ENCODE results near the gene CD244. TPM values are rescaled to one million over a fixed set of nuclear protein-coding genes. Genes with fewer than 3 reads are reported as not detected.
A peak's percentile ranks its signal among the peaks of the same experiment; 100 is the strongest.
"Not testable (repeated sequence)": the region's sequence is repeated elsewhere in the genome, so short reads cannot be mapped to it uniquely, and the experiment has no call there.

CD244 gene
- total and polyA plus RNA-seq, 5 experiments from 2014 or later: 0.62 to 82.2 (median 11.7) TPM

DNA sequence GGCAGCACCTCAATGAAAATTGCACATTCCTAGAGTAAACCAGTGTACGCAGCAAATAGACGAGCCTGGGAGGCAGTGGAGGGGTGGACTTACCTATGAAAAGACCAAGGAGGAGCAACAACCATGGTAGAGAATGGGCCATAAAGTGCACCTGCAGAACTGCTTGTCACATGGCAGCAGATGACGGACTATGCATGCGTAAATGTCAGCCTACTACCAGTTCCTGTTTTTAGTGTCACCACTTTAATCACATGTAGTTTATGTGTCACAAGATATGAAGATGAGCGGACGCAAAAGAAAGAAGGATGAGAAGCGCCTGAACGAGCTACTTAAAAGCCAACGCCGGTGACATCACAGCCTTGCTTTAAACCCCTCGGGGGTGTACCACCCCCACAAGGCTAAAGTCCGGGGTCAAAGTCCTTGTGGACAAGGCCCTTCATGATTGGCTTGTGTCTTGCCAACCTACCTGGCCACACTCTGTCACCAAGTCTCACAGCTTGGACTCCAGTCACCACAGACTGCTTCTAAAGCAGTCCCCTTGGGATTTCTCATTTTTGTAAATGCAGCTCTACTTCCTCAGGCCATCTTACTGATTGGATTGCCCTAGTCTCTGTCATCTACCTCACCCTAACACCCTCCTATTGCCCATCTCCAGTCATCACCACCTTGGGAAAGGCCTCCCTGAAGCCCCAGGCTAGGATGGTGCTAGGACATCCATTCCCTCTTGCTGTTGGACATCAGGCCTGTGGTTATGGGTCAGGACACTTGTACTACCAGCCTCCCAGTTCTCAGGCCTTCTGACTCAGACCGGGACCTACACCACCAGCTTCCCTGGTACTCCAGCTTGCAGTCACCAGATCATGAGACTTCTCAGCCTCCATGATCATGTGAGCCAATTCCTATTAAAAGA is 72.7 kb downstream of the CD244 start:
- no peaks in the 10 kb centered on the region for H3K27me3 Mint-ChIP-seq

DNA sequence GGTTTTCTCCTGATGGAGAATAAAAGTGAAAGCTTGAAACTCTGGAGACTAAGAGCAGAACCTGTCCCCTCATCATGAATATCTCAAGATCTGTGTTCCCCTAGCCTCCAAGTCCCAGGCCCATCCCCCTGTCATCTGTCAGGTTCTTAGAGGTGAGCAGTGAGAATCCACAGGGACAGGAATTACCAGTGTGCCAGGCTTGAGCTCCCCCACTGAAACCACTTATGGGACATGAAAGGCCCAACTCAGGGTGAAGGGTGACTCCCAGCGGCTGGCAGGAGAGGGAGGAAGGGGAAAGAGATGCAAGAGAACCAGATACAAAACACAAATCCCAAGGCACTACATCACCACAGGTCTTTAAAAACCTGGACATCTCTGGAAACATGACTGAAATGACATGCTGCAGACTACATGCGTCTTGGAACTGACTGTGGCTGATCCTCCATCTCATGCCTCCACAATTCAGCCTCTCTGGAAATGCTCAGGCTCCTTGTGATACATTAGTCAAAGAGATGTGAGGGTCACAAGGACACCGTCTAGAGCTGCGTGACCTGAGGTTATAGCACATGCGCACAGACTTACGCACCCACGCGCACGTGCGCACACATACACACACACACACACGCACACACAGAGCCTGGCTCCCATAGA is 73.5 kb downstream of the CD244 start:
- H3K27ac Mint-ChIP-seq: peak overlapping the region in 3 of 10 donors; percentile 4 to 93 (median 64)
- POLR2A ChIA-PET: no interaction called here

More for the DNA sequence above, 72.7 kb downstream of the CD244 start:
- ATAC-seq: peak in 1 of 2 donors; percentile 66
- H3K36me3 Mint-ChIP-seq: no peaks in the 10 kb centered on the region
- POLR2A ChIA-PET: no interaction called here
- H3K4me1 Mint-ChIP-seq: peaks cover 2 to 29% (median 14%) of the 10 kb centered on the region in 4 donors
- peak in 2 of 10 donors; percentile 47 to 67 for DNase-seq
- peak overlapping the region in 5 of 10 donors; percentile 5 to 93 (median 48) for H3K27ac Mint-ChIP-seq
- H3K9me3 Mint-ChIP-seq: no peaks in the 10 kb centered on the region
- peak overlapping the region in 1 of 10 donors; percentile 53 for H3K4me3 Mint-ChIP-seq

DNA sequence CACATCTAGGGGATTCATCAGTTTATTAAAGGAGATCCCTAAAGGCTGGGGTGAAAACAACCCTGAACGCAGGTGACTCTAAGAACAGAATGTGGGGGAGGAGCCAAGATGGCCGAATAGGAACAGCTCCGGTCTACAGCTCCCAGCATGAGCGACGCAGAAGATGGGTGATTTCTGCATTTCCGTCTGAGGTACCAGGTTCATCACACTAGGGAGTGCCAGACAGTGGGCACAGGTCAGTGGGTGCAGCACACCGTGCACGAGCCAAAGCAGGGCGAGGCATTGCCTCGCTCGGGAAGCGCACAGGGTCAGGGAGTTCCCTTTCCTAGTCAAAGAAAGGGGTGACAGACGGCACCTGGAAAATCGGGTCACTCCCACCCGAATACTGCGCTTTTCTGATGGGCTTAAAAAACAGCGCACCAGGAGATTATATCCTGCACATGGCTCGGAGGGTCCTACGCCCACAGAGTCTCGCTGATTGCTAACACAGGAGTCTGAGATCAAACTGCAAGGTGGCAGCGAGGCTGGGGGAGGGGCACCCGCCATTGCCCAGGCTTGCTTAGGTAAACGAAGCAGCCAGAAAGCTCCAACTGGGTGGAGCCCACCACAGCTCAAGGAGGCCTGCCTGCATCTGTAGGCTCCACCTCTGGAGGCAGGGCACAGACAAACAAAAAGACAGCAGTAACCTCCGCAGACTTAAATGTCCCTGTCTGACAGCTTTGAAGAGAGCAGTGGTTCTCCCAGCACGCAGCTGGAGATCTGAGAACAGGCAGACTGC is 79.5 kb downstream of the CD244 start:
- H3K27ac Mint-ChIP-seq: peak overlapping the region in 3 of 10 donors; percentile 52 to 90 (median 57)
- H3K9me3 Mint-ChIP-seq, POLR2A ChIA-PET, ATAC-seq, H3K36me3 Mint-ChIP-seq, H3K27me3 Mint-ChIP-seq: not testable (repeated sequence)
- peaks cover 0 to 18% (median 4%) of the 10 kb centered on the region in 4 donors for H3K4me1 Mint-ChIP-seq
- peak overlapping the region in 1 of 10 donors; percentile 22 for H3K4me3 Mint-ChIP-seq
- peak in 4 of 10 donors; percentile 20 to 38 (median 27) for DNase-seq

More for the DNA sequence above, 73.5 kb downstream of the CD244 start:
- peaks cover 2 to 22% (median 8%) of the 10 kb centered on the region in 4 donors for H3K4me1 Mint-ChIP-seq
- no peaks in the 10 kb centered on the region for H3K36me3 Mint-ChIP-seq
- no peaks in the 10 kb centered on the region for H3K27me3 Mint-ChIP-seq
- DNase-seq: no peak
- peak overlapping the region in 1 of 10 donors; percentile 50 for H3K4me3 Mint-ChIP-seq
- no peak for ATAC-seq
- no peaks in the 10 kb centered on the region for H3K9me3 Mint-ChIP-seq

DNA sequence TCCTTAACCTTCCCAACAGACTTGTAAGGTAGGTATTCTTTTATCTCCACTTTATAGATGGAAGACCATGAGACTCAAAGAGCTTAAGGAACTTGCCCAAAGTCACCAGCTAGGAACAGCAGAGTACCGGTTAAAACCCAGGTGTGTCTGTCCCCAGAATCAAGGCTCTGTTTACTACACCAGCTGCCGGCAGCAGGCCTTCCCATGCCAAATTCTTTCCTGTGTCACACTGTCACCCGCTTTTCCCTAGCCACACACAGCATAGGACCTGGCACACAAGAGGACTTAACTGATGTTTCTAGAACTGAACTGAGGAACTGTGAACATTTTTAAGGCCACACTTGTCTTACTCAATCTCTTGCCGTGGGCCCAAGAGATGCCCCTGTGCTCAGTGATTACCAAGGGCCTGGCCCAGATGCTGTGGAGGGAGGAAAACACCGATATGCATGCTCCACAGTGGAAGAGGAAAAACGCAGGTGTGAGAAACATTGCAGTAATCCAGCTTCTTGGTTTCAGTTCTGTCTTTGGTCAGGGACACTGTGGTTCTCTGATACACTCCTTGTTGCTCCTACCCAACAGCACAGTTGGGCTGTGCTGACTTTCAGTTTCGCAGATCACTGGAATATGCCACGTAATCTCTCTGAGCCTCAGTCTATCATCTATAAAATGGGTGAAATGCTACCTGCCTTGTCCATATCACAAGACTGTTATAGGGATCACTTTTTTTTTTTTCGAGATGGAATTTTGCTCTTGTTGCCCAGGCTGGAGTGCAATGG is 80.6 kb downstream of the CD244 start:
- DNase-seq (no peak), ATAC-seq (peak in 1 of 2 donors; percentile 50)
- Mint-ChIP-seq H3K4me3 (peak overlapping the region in 3 of 10 donors; percentile 25 to 38 (median 25)), H3K4me1 (peaks cover 6 to 26% (median 9%) of the 10 kb centered on the region in 4 donors), H3K27ac (peak overlapping the region in 2 of 10 donors; percentile 36 to 90), H3K9me3 (no peaks in the 10 kb centered on the region), H3K36me3 (no peaks in the 10 kb centered on the region), H3K27me3 (no peaks in the 10 kb centered on the region)
- POLR2A ChIA-PET: interaction anchor here (0.5 to 0.9 kb wide), 2 partner anchors 17 to 64 kb away, joined by 3 to 4 read pairs; no protein-coding TSS in a partner anchor

DNA sequence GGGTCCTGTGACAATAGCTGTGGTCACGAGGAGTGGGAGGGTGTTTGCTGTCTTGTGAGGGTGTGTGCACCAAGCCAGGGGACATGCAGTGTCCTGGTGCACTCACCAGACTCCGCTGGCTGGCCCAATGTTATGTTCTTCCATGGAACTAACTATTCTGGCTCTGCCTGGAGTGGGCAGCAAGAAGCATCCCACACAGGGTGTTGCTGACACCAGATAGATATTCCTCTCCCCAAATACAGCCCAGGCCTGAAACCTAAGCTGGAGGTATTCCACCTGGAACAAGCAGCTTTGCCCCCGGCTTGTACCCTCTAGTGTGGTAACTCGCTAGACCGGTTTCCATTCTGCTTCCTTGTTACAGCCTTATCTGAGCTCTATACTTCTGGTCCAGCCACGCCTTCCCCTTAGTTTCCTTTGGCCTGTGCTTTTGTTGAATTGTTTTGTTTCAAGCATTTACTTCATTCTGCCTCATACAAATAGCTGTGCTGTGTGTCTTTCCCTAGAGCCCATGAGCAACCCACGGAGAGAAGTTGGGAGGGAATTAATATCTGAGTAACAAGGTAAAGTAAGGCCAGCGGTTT is 81.4 kb downstream of the CD244 start:
- peaks cover 6 to 31% (median 9%) of the 10 kb centered on the region in 4 donors for H3K4me1 Mint-ChIP-seq
- no peaks in the 10 kb centered on the region for H3K9me3 Mint-ChIP-seq
- DNase-seq (no peak), ATAC-seq (no peak)
- H3K27ac Mint-ChIP-seq: peak overlapping the region in 1 of 10 donors; percentile 90
- POLR2A ChIA-PET: interaction anchor here (0.5 to 1.2 kb wide), 4 partner anchors 12 to 65 kb away, joined by 3 to 4 read pairs (median 3); no protein-coding TSS in a partner anchor
- no peak overlapping the region for H3K4me3 Mint-ChIP-seq
- H3K27me3 Mint-ChIP-seq: no peaks in the 10 kb centered on the region
- H3K36me3 Mint-ChIP-seq: no peaks in the 10 kb centered on the region

DNA sequence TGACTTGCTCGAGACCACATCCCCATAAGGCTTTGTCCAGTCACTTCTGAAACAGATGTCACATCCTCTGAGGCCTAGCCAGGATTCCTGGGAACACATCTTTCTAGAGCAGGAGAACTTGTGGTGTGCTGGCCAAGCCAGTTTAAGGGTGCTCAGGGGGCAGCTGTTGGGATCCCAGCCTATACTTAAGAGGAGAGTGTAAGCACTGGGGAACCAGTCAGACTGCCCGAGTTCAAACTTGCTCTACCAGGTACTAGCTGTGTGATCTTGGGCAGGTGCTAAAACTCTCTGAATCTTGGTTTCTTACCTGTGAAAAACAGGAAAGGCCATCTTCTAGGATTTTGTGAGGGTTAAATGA is 82.3 kb downstream of the CD244 start:
- ATAC-seq: no peak
- POLR2A ChIA-PET: interaction anchor here (0.6 to 1.4 kb wide), 5 partner anchors 11 to 145 kb away, joined by 3 to 5 read pairs (median 3); partner anchors contain the start of gene LY9
- DNase-seq: no peak
- Mint-ChIP-seq H3K36me3 (no peaks in the 10 kb centered on the region), H3K9me3 (no peaks in the 10 kb centered on the region), H3K27ac (no peak overlapping the region), H3K4me1 (peaks cover 6 to 39% (median 9%) of the 10 kb centered on the region in 4 donors), H3K4me3 (no peak overlapping the region), H3K27me3 (no peaks in the 10 kb centered on the region)

Other genes with a start within 250 kb of the CD244 start
- 10 to 100 TPM in 1 of 2 experiments, 1 to 10 TPM in 1; 9.8 to 11.1 TPM for gene SLAMF1, start 215.8 kb downstream of the CD244 start, total RNA-seq
- gene SLAMF1, start 215.8 kb downstream of the CD244 start, polyA plus RNA-seq: 1 to 10 TPM; 1.7 to 3.9 (median 3.7) TPM
- gene CD48, start 151.1 kb downstream of the CD244 start, total RNA-seq: 100 to 1,000 TPM; 272 to 276 TPM
- 100 to 1,000 TPM; 186 to 213 (median 200) TPM for gene CD48, start 151.1 kb downstream of the CD244 start, polyA plus RNA-seq
- 1 to 10 TPM; 4.5 to 6.2 TPM for gene SLAMF7, start 123.6 kb downstream of the CD244 start, total RNA-seq
- gene SLAMF7, start 123.6 kb downstream of the CD244 start, polyA plus RNA-seq: 100 to 1,000 TPM in 1 of 3 donors, 1 to 10 TPM in 2; 3.8 to 102 (median 4.0) TPM
- gene LY9, start 66.7 kb downstream of the CD244 start, total RNA-seq: 100 to 1,000 TPM; 150 to 156 TPM
- gene LY9, start 66.7 kb downstream of the CD244 start, polyA plus RNA-seq: 100 to 1,000 TPM; 167 to 223 (median 189) TPM
- gene ITLN1, start 22.3 kb upstream of the CD244 start, total RNA-seq: not detected
- not detected for gene ITLN1, start 22.3 kb upstream of the CD244 start, polyA plus RNA-seq
- gene ITLN2, start 91.9 kb upstream of the CD244 start, total RNA-seq: not detected
- not detected for gene ITLN2, start 91.9 kb upstream of the CD244 start, polyA plus RNA-seq
- 10 to 100 TPM; 16.3 to 16.4 TPM for gene F11R, start 158.3 kb upstream of the CD244 start, total RNA-seq
- 1 to 10 TPM; 6.7 to 9.0 (median 8.1) TPM for gene F11R, start 158.3 kb upstream of the CD244 start, polyA plus RNA-seq
- 100 to 1,000 TPM; 100 to 108 TPM for gene TSTD1, start 176.1 kb upstream of the CD244 start, total RNA-seq
- 100 to 1,000 TPM; 342 to 508 (median 412) TPM for gene TSTD1, start 176.1 kb upstream of the CD244 start, polyA plus RNA-seq
- gene USF1, start 183.1 kb upstream of the CD244 start, total RNA-seq: 100 to 1,000 TPM; 107 to 118 TPM
- 10 to 100 TPM in 1 of 3 donors, 1 to 10 TPM in 2; 4.3 to 11.1 (median 7.4) TPM for gene USF1, start 183.1 kb upstream of the CD244 start, polyA plus RNA-seq
- gene ARHGAP30, start 207.0 kb upstream of the CD244 start, total RNA-seq: 100 to 1,000 TPM; 220 to 233 TPM
- gene ARHGAP30, start 207.0 kb upstream of the CD244 start, polyA plus RNA-seq: 100 to 1,000 TPM; 110 to 207 (median 136) TPM
- not detected for gene NECTIN4, start 226.7 kb upstream of the CD244 start, total RNA-seq
- gene NECTIN4, start 226.7 kb upstream of the CD244 start, polyA plus RNA-seq: not detected
- gene KLHDC9, start 235.5 kb upstream of the CD244 start, total RNA-seq: under 1 TPM; 0.60 to 0.96 TPM
- gene KLHDC9, start 235.5 kb upstream of the CD244 start, polyA plus RNA-seq: 1 to 10 TPM in 1 of 3 donors, under 1 TPM in 2; 0.30 to 1.5 (median 0.62) TPM